ENCODE measurements around the gene EPYC.

DNA sequence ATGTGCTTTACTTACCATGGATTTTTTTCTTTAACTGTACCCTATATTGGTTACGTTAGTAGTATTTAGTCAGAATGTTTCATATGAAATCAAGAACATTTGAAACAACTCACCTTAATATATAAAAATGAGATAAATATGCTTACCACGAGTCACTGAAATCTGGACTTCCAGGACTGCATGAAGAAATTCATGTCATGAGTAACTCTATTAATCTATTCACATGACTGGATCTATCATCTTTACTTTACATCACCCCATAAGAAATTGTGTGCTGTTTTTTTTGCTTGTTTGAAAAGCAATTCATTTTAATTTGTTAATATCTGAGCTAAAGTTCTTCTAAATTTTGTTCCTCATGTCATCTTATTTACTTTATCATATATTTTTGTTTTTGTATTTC, 5.2 kb downstream of the EPYC start:
- no peak for TF ChIP-seq POLR2A (IDR thresholded peaks at IDR 0.05; ENCODE audit: extremely low read depth, insufficient read length)
- TF ChIP-seq, protein P1, sequence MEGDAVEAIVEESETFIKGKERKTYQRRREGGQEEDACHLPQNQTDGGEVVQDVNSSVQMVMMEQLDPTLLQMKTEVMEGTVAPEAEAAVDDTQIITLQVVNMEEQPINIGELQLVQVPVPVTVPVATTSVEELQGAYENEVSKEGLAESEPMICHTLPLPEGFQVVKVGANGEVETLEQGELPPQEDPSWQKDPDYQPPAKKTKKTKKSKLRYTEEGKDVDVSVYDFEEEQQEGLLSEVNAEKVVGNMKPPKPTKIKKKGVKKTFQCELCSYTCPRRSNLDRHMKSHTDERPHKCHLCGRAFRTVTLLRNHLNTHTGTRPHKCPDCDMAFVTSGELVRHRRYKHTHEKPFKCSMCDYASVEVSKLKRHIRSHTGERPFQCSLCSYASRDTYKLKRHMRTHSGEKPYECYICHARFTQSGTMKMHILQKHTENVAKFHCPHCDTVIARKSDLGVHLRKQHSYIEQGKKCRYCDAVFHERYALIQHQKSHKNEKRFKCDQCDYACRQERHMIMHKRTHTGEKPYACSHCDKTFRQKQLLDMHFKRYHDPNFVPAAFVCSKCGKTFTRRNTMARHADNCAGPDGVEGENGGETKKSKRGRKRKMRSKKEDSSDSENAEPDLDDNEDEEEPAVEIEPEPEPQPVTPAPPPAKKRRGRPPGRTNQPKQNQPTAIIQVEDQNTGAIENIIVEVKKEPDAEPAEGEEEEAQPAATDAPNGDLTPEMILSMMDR (IDR thresholded peaks at IDR 0.05; ENCODE audit: low read depth, low read length) = no peak

Measured in NB4 (cell line).